Smooth muscle cell (in vitro differentiated cells): ENCODE data around the gene CAMKMT. TPM values are rescaled to one million over a fixed set of nuclear protein-coding genes. Genes with fewer than 3 reads are reported as not detected.

Experiments
- DNase-seq: peaks from one replicate; lab custom pipeline; 2025; ENCODE audit not compliant: unreplicated experiment; lab: John Stamatoyannopoulos, UW
- H2AFZ ChIP-seq: fragments of 200-600 bp; sonication (generic); 2 replicates; pipeline ENCODE4 v1.6.0; 2016; ENCODE audit warnings: antibody characterized with exemption, low read depth, mild to moderate bottlenecking
- H3F3A ChIP-seq: fragments of 200-600 bp; sonication (generic); 2 replicates; pipeline ENCODE4 v1.6.0; 2017; ENCODE audit warnings: antibody characterized with exemption, low read depth
- H3K27ac ChIP-seq: fragments of 200-600 bp; sonication (generic); 2 replicates; pipeline ENCODE4 v1.5.1; 2016; ENCODE audit warnings: low read depth, mild to moderate bottlenecking
- H3K27me3 ChIP-seq: fragments of 200-600 bp; sonication (generic); 2 replicates; pipeline ENCODE4 v1.6.1; 2016; ENCODE audit warnings: low read depth, mild to moderate bottlenecking
- H3K36me3 ChIP-seq: fragments of 200-600 bp; sonication (generic); 2 replicates; pipeline ENCODE4 v1.5.1; 2016; ENCODE audit warnings: low read depth
- H3K4me1 ChIP-seq: fragments of 200-600 bp; sonication (generic); 2 replicates; pipeline ENCODE4 v1.5.1; 2016; ENCODE audit warnings: low read depth
- H3K4me2 ChIP-seq: fragments of 200-600 bp; sonication (generic); 2 replicates; pipeline ENCODE4 v1.6.0; 2016; ENCODE audit warnings: mild to moderate bottlenecking
- H3K4me3 ChIP-seq: fragments of 200-600 bp; sonication (generic); 2 replicates; pipeline ENCODE4 v1.5.1; 2016; ENCODE audit warnings: mild to moderate bottlenecking
- H3K79me2 ChIP-seq: fragments of 200-600 bp; sonication (generic); 2 replicates; pipeline ENCODE4 v1.6.0; 2016; ENCODE audit warnings: low read depth, mild to moderate bottlenecking
- H3K9ac ChIP-seq: fragments of 200-600 bp; sonication (generic); 2 replicates; pipeline ENCODE4 v1.6.0; 2016; ENCODE audit warnings: low read depth
- H3K9me3 ChIP-seq: fragments of 200-600 bp; sonication (generic); replicated peaks from 2 replicates; pipeline ENCODE4 v1.5.1; 2016; ENCODE audit warnings: low read depth
- H4K20me1 ChIP-seq: fragments of 200-600 bp; sonication (generic); 2 replicates; pipeline ENCODE4 v1.6.0; 2016; ENCODE audit warnings: low read depth
- WGBS: methylation state at CpG from one replicate; pipeline ENCODE4 v1.1.7; 2016; ENCODE audit warnings: low lambda C conversion rate; 5-methylcytosine and 5-hydroxymethylcytosine counted together
- polyA plus RNA-seq: library from polyadenylated mRNA; unstranded; fragments of >200 nt; fragmentation: Nextera tagmentation; extraction: Ambion mirVana; gene quantifications from 2 replicates; pipeline ENCODE4 v1.2.1, GENCODE V29; 2016
- total RNA-seq: library from RNA; depleted of rRNA; stranded (reverse); fragments of >200 nt; gene quantifications from 2 replicates; pipeline ENCODE4 v1.2.3, GENCODE V29; 2014
- TF ChIP-seq, protein P1 (sequence below): fragments of 200-600 bp; sonication (generic); IDR thresholded peaks from 2 replicates; pipeline ENCODE4 v1.5.1; 2017; ENCODE audit warnings: borderline replicate concordance, mild to moderate bottlenecking, antibody characterized with exemption; ENCODE audit not compliant: insufficient read depth, poor library complexity, severe bottlenecking

Gene CAMKMT
- total and polyA plus RNA-seq, 2 experiments from 2014 or later: 7.2 to 7.6 TPM

GRCh38 chr2:44744961-44745892, 383.5 kb downstream of the CAMKMT start:
- Histone ChIP-seq H3F3A (no peaks in the 10 kb centered on the region), H3K79me2 (no peaks in the 10 kb centered on the region), H3K4me1 (peaks cover 28% of the 10 kb centered on the region), H3K4me3 (no peak overlapping the region), H4K20me1 (no peaks in the 10 kb centered on the region), H3K9ac (no peak overlapping the region), H3K27ac (no peak overlapping the region), H3K36me3 (no peaks in the 10 kb centered on the region), H3K27me3 (no peaks in the 10 kb centered on the region), H3K9me3 (no peaks in the 10 kb centered on the region), H3K4me2 (no peak overlapping the region), H2AFZ (no peak overlapping the region)
- DNase-seq: no peak
- 83% methylated on average over 12 of the region's 12 CpGs for WGBS
- TF ChIP-seq, protein P1, sequence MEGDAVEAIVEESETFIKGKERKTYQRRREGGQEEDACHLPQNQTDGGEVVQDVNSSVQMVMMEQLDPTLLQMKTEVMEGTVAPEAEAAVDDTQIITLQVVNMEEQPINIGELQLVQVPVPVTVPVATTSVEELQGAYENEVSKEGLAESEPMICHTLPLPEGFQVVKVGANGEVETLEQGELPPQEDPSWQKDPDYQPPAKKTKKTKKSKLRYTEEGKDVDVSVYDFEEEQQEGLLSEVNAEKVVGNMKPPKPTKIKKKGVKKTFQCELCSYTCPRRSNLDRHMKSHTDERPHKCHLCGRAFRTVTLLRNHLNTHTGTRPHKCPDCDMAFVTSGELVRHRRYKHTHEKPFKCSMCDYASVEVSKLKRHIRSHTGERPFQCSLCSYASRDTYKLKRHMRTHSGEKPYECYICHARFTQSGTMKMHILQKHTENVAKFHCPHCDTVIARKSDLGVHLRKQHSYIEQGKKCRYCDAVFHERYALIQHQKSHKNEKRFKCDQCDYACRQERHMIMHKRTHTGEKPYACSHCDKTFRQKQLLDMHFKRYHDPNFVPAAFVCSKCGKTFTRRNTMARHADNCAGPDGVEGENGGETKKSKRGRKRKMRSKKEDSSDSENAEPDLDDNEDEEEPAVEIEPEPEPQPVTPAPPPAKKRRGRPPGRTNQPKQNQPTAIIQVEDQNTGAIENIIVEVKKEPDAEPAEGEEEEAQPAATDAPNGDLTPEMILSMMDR: no peak

GRCh38 chr2:44745922-44746766, 384.4 kb downstream of the CAMKMT start:
- DNase-seq: no peak
- no peak overlapping the region for H3K9ac ChIP-seq
- no peaks in the 10 kb centered on the region for H3F3A ChIP-seq
- peaks cover 28% of the 10 kb centered on the region for H3K4me1 ChIP-seq
- H3K27me3 ChIP-seq: no peaks in the 10 kb centered on the region
- WGBS: 91% methylated on average over 4 of the region's 4 CpGs
- H2AFZ ChIP-seq: no peak overlapping the region
- no peaks in the 10 kb centered on the region for H3K79me2 ChIP-seq
- no peaks in the 10 kb centered on the region for H4K20me1 ChIP-seq
- TF ChIP-seq, protein P1: no peak
- H3K36me3 ChIP-seq: no peaks in the 10 kb centered on the region
- H3K9me3 ChIP-seq: no peaks in the 10 kb centered on the region
- H3K4me2 ChIP-seq: no peak overlapping the region
- H3K27ac ChIP-seq: no peak overlapping the region
- no peak overlapping the region for H3K4me3 ChIP-seq

DNA sequence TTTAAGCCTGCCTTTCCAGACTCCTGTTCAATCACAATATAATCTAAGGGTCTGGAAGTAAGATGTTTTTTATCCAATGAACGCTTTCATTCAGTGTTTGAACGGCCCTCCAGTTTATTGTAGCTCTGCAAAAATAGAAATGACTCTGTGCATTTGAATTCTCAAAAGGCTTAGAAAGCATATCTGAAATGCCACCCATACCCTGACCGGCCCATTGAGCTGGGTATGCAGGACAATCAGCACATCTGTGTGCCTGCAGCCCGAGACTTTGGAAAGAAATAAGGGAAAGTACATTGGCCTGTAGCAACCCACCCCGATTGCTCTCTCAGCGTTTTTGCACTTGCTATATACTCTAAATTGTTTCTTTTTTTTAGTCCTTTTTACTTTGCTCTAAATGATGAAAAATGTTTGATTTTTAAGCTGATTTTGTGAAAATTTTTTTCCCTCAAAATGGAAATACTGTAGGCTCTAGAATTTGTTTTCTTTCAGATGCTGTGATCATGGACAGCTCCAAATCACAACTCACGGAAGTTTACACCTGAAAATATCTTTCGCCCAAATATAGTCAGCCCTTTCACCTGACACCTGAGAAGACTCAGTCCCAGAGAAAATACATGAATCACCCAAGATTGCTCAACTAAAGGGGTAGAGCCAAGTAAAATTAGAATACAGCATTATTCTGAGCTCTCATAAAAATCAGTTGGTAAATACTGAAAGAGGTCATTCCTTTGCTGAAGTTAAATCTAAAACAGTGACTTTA, 385.3 kb downstream of the CAMKMT start:
- Histone ChIP-seq H2AFZ (no peak overlapping the region), H4K20me1 (no peaks in the 10 kb centered on the region), H3K4me2 (no peak overlapping the region), H3K27me3 (no peaks in the 10 kb centered on the region), H3K36me3 (no peaks in the 10 kb centered on the region), H3K27ac (no peak overlapping the region), H3K9ac (no peak overlapping the region), H3K4me3 (no peak overlapping the region), H3K79me2 (no peaks in the 10 kb centered on the region), H3K9me3 (no peaks in the 10 kb centered on the region), H3F3A (no peaks in the 10 kb centered on the region), H3K4me1 (peaks cover 28% of the 10 kb centered on the region)
- no peak for DNase-seq
- TF ChIP-seq, protein P1: no peak
- WGBS: 75% methylated on average over 8 of the region's 8 CpGs
